ENCODE measurements around the gene PKP4.

Gene PKP4

GRCh38 chr2:158664987-158665386, 208.2 kb downstream of the PKP4 start:
- H3K4me2 ChIP-seq (ENCODE audit: low read length): no peak overlapping the region
- no peak overlapping the region for H3K4me3 ChIP-seq (ENCODE audit: low read depth, low read length, poor library complexity, severe bottlenecking)
- H3K79me2 ChIP-seq (ENCODE audit: insufficient read depth, low read length): no peaks in the 10 kb centered on the region
- no peak overlapping the region for H3K9ac ChIP-seq (ENCODE audit: low read length)
- no peak overlapping the region for H2AFZ ChIP-seq (ENCODE audit: low read length)
- no peaks in the 10 kb centered on the region for H4K20me1 ChIP-seq (ENCODE audit: insufficient read depth, low read length)
- no peaks in the 10 kb centered on the region for H3K9me3 ChIP-seq (ENCODE audit: low read length)
- H3K36me3 ChIP-seq (ENCODE audit: insufficient read depth, low read length): no peaks in the 10 kb centered on the region
- peaks cover 9% of the 10 kb centered on the region for H3K4me1 ChIP-seq (ENCODE audit: insufficient read depth, low read length, severe bottlenecking)
- no peaks in the 10 kb centered on the region for H3K27me3 ChIP-seq (ENCODE audit: insufficient read depth, low read length)
- H3K27ac ChIP-seq (ENCODE audit: low read depth, low read length, poor library complexity, severe bottlenecking): no peak overlapping the region
- no peaks in the 10 kb centered on the region for H3F3A ChIP-seq (ENCODE audit: insufficient read depth, low read length)
- H3K9me2 ChIP-seq (ENCODE audit: low read depth, low read length): no peaks in the 10 kb centered on the region
- TF ChIP-seq EZH2 (IDR thresholded peaks at IDR 0.05; ENCODE audit: borderline replicate concordance, low read length) (no peak), CTCF (IDR thresholded peaks at IDR 0.05; ENCODE audit: low read length) (no peak)

DNA sequence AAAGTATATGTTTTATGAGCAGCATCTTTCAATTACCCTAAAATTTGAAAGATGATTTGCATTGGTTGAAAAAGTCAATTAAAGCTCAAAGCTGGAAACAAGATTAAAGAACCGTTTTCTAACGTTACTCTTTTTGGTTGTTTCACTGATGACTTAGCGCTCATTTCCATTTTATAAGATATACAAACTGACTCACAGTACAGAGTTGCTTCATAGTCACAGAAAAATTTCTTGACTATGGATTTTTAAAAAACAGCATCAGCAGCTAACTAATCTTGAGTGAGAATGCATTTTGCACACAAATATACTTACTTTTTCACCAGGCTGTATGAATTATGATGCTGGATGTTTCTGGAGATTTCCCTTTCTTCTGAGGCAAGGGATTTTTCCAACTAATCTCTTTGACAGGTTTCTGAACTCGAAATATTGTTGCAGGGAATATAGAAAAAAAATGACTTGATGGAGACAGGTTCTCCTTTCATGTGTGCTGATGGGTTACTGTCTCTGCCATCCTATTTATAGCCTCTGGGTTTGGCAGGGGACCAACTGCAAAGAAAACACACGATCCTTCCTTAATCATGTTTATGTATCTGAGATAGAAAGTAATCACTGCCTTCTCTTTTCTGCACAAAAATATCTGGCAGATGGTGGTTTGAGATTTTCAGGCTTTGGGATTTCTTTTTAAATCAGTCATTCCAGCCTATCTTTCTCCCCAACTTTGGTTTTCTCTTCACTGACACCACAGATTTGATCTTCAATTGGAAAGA, 209.0 kb downstream of the PKP4 start:
- Histone ChIP-seq H3K9ac (ENCODE audit: low read length) (no peak overlapping the region), H3K36me3 (ENCODE audit: insufficient read depth, low read length) (no peaks in the 10 kb centered on the region), H3K4me2 (ENCODE audit: low read length) (no peak overlapping the region), H3K79me2 (ENCODE audit: insufficient read depth, low read length) (no peaks in the 10 kb centered on the region), H3K4me3 (ENCODE audit: low read depth, low read length, poor library complexity, severe bottlenecking) (no peak overlapping the region), H2AFZ (ENCODE audit: low read length) (no peak overlapping the region), H3K9me2 (ENCODE audit: low read depth, low read length) (no peaks in the 10 kb centered on the region), H3K27me3 (ENCODE audit: insufficient read depth, low read length) (no peaks in the 10 kb centered on the region), H3K27ac (ENCODE audit: low read depth, low read length, poor library complexity, severe bottlenecking) (no peak overlapping the region), H3K9me3 (ENCODE audit: low read length) (no peaks in the 10 kb centered on the region), H3K4me1 (ENCODE audit: insufficient read depth, low read length, severe bottlenecking) (peaks cover 9% of the 10 kb centered on the region), H4K20me1 (ENCODE audit: insufficient read depth, low read length) (no peaks in the 10 kb centered on the region), H3F3A (ENCODE audit: insufficient read depth, low read length) (no peaks in the 10 kb centered on the region)
- TF ChIP-seq CTCF (IDR thresholded peaks at IDR 0.05; ENCODE audit: low read length) (no peak), EZH2 (IDR thresholded peaks at IDR 0.05; ENCODE audit: borderline replicate concordance, low read length) (no peak)

GRCh38 chr2:158666969-158667368, 210.2 kb downstream of the PKP4 start:
- Histone ChIP-seq H3K4me3 (ENCODE audit: low read depth, low read length, poor library complexity, severe bottlenecking) (no peak overlapping the region), H3F3A (ENCODE audit: insufficient read depth, low read length) (no peaks in the 10 kb centered on the region), H3K4me1 (ENCODE audit: insufficient read depth, low read length, severe bottlenecking) (peaks cover 9% of the 10 kb centered on the region), H3K27ac (ENCODE audit: low read depth, low read length, poor library complexity, severe bottlenecking) (no peak overlapping the region), H3K9me3 (ENCODE audit: low read length) (no peaks in the 10 kb centered on the region), H3K36me3 (ENCODE audit: insufficient read depth, low read length) (no peaks in the 10 kb centered on the region), H2AFZ (ENCODE audit: low read length) (no peak overlapping the region), H3K4me2 (ENCODE audit: low read length) (no peak overlapping the region), H3K27me3 (ENCODE audit: insufficient read depth, low read length) (no peaks in the 10 kb centered on the region), H4K20me1 (ENCODE audit: insufficient read depth, low read length) (no peaks in the 10 kb centered on the region), H3K9ac (ENCODE audit: low read length) (no peak overlapping the region), H3K9me2 (ENCODE audit: low read depth, low read length) (no peaks in the 10 kb centered on the region), H3K79me2 (ENCODE audit: insufficient read depth, low read length) (no peaks in the 10 kb centered on the region)
- no peak for TF ChIP-seq CTCF (IDR thresholded peaks at IDR 0.05; ENCODE audit: low read length)
- no peak for TF ChIP-seq EZH2 (IDR thresholded peaks at IDR 0.05; ENCODE audit: borderline replicate concordance, low read length)
